Hippocampal formation (tissue), 2 donors: Measurements from ENCODE around the gene DENND11.

ENCODE experiments used
- DNase-seq, 2 donors: peaks; one replicate each; lab custom pipeline; 2025; lab: John Stamatoyannopoulos, UW

DENND11 gene

DNA sequence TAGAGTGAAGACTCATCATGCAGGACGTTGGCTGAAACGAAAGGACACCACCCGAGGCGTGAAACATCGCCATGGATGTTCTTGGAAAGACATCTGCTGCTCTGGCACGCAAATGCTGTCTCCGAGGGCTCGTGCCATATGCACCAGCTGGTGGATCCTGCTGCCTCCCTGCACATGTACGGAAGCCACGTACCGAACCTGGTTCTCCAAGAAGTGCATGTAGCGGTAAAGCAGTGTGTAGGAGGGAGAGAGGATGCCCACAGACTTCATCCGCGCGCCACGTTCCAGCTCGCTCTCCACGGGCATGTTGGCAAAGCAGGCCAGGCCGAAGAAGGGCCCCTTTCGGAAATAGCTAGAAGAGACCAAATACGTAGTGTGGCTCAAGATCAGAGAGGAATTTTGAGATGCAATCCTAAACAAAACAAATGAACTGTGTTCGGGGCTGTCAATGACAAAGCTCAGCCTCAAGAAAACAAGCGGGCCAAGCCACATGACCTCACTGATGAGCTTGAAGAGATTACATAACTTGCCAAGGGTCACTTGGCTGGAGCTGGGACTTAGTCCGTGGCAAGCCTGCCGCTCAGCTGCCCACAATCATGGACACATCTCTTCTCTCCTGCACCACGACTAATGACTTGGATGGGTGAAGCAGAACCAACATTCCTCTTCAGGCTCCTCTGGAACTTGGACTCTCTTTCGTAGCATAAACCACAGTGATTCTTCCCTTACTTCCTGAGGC, 16.5 kb downstream of the DENND11 start:
- DNase-seq: peak; percentile 46 to 57

DNA sequence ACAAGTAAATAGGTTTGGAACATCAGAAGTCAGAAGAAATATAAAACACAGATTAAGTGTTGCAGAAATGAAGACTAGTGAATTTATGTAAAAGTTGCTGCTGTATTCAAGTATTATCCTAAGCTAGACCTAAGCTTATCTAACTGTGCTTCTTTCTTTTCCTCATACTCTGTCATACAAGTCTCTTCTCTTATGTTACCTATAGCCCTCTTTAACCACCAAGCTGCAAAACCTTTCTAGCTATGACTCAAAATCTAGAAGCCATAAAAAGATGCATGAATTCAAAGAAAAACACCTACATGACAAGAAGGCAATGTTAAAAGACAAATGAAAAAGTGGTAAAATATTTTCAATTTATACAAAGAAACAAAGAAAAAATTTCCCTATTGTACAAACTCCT, 23.0 kb downstream of the DENND11 start:
- DNase-seq: no peak

- no peak for DNase-seq
These were observed 25.3 kb downstream of the DENND11 start for GRCh38 chr7:141676618-141677017.

- no peak for DNase-seq
These were observed 26.3 kb downstream of the DENND11 start for GRCh38 chr7:141675436-141676215.

- no peak for DNase-seq
These were observed 27.3 kb downstream of the DENND11 start for GRCh38 chr7:141674702-141675101.

GRCh38 chr7:141674171-141674671, 27.7 kb downstream of the DENND11 start:
- DNase-seq: no peak

GRCh38 chr7:141673346-141673745, 28.6 kb downstream of the DENND11 start:
- peak in 1 of 2 donors; percentile 47 for DNase-seq

DNA sequence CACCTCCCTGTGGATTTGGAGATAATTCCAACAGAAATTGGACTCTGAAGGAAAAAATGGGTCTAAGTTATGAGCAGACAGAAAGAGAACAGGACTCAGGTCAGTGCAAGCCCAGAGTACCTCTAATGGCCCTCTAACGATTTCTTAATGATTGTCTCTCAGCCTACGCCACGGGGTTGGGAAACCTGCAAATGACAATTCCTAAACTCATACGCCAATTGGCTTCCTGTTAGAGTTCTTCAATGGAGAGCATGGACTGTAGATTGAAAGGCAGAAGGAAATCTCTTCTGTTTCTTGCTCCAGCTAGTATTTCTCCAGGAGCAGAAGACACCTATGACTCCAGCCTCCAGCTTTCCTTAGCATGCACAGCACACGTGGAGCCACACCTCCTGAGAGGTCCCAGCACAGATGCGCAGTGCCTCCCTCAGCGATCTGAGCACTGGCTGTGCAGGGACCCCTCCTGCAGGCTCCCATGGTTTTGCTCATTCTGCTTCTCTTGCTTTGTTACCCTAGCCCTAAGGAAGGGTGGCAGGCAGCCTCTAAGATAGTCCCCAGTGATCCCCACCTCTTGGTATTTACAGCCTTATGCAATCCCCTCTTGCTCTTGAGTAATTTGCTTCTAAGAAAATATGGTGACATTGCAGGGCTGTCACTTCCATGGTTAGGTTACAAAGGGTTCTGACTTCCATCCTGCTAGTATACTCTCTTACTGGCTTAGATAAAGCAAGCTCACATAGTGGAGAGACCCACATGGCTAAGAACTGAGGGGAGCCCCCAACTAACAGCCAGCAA, 30.1 kb downstream of the DENND11 start:
- no peak for DNase-seq

- no peak for DNase-seq
These were observed 33.1 kb downstream of the DENND11 start for GRCh38 chr7:141668853-141669252.

GRCh38 chr7:141666071-141666470, 35.9 kb downstream of the DENND11 start:
- DNase-seq: no peak

DNA sequence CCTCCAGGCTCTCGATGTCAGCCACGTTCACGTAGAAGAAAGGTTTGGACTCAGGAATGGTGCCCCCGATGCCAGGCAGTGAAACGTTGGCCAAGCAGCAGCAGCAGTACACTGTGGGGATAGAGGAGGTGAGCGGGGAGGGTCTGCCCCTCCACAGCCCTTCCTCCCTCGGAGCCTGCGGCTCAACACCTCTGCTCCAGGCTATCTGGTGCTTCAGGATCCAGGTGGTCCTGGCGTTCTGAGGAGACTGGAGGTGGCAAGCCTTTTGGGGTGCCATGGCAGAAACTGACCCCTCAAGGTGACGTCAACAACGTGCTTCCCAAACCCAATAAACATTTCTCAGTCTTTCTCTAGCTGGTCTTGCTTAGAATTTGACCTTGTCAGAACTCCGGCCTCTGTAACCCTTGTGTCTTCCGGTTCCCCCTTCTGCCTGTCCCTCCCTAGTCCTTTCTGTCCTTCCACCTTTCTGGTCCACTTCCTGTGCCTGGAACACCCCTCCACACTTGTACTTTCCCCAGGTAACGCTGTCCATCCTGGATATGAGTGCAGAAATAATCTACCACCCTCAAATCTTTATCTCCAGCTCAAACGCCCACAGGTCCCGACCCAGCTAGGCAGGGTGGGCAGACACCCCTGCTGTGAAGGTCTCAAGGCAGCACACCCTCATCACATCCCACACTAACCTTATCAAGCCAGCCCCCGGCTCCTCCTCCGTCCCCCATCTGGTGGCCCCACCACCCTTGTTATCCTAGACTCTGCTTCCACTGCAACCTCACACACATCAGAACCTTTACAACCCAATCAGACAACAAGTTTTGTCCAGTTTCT, 36.5 kb downstream of the DENND11 start:
- DNase-seq: no peak

- no peak for DNase-seq
These were observed 37.5 kb downstream of the DENND11 start for GRCh38 chr7:141664450-141664849.

DNA sequence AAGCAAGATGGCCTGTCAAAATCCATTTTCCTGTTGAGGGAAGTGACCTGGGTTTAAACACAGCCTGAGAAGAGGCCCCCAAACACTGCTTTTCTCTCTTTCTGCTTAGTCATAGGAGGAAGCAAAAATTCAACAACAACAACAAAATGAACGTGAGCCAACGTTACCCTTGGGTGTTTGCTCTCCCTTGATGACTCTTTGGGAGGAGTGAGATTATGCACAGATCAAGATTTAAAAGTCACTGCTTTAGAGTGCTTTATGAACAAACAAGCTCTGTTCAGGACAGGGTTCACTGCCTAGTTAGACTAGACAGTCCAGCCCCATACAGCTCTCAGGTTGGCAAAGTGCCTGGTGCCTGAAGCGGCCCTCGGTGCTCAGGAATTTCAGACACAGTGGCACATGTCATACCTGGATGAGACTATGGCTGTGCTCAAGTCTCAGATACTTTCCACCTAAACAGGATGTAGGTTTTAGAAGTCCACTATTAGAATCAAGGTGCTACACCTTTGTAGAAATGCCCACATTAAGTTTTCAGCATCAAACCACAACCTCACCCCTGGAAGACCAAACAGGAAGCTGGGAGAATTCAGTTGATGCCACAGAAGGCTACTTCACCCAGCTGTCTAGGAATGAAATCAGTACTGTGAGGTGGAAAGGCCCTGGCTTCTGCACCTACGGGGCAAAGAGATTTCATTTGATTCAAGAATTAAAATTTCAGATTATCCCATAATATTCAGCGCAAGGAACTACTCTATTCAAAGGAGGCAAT, 38.7 kb downstream of the DENND11 start:
- no peak for DNase-seq

- peak; percentile 42 to 51 for DNase-seq
These were observed 41.7 kb downstream of the DENND11 start for GRCh38 chr7:141660259-141660658.

DNA sequence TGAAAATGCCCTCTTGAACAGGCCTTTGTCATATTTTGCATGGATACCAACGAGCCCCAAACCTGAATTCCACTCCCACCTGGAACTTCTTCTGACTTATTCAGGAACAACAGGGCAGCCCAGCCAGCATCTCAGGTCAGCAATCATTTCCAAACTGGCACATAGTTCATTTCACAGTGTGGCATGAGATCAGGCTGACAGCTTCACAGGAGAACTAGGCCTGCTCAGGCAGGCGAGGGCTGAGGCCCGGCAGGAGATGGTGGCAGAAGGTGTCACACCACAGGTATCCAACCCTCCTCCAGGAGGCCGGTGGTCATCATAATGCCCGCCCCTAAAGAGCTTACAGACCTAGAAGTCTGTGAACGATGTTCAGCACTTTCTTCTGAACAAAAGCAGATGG, 42.5 kb downstream of the DENND11 start:
- DNase-seq: no peak

GRCh38 chr7:141654551-141654950, 47.4 kb downstream of the DENND11 start:
- peak; percentile 65 to 90 for DNase-seq

- DNase-seq: no peak
These were observed 49.3 kb downstream of the DENND11 start for GRCh38 chr7:141652691-141653090.
